ENCODE measurements around the gene TPPP.
"Not testable (repeated sequence)": the region's sequence is repeated elsewhere in the genome, so short reads cannot be mapped to it uniquely, and the experiment has no call there.

Gene TPPP

DNA sequence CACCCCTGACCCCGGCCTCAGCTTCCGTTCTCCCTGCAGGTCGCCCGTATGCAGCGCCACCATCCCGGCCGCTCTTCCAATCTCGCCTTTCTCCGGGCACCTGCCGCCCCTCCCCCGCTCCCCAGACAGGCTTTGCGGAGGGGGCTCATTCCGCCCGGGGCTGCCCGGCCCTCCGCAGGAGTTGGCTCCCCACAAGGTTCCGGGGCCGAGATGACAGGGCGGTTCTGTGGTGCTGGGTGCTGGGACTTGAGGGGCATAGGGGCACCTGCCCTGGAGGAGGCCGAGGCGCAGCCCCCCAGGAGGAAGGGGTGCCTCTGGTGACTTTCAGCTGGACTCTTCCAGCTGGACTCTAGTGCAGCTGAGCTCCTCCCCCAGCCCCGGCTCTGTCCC lies 885 bp upstream of the TPPP start:
- DNase-seq (ENCODE audit: low read depth in 3 of 3), result not testable (repeated sequence)

DNA sequence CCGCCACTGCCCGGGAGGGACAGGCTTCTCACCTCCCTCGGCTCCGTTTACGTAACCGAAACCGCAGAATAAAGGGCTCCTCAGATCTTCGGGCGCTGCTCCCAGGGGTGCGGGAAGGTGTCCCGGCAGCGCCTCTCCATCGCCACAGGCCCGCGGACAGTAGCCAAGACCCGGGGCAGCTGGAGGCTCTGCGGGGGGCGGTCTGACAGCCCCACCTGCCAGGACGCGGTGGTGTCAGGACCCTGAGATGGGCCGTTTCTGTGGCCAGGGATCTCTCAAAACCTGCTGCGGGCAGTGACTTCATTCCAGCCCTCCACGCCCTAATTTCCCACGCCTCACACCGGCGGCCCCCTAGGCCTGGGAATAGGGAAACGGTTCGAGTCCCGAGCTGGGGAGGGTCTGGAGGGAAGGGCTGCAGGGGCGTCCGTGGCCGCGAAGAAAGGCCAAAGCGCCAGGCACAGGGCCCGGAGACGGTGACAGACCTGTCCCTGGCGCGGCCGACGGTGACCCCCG lies 567 bp downstream of the TPPP start:
- DNase-seq (ENCODE audit: low read depth in 3 of 3), result not testable (repeated sequence)

DNA sequence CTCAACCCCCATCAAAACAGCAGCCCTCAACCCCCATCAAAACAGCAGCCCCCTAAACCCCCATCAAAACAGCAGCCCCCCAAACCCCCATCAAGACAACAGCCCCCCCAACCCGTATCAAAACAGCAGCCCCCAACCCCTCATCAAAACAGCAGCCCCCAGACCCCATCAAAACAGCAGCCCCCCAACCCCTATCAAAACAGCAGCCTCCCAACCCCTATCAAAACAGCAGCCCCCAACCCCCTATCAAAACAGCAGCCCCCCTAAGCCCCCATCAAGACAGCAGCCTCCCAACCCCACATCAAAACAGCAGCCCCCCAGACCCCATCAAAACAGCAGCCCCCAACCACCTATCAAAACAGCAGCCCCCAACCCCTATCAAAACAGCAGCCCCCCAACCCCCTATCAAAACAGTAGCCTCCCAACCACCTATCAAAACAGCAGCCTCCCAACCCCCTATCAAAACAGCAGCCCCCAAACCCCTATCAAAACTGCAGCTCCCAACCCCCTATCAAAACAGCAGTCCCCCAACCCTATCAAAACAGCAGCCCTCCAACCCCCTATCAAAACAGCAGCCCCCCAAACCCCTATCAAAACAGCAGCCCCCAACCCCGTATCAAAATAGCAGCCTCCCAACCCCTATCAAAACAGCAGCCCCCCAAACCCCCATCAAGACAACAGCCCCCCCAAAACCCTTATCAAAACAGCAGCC lies 1.2 kb downstream of the TPPP start:
- no peak for DNase-seq (ENCODE audit: low read depth in 3 of 3)

GRCh38 chr5:691049-691448 lies 2.1 kb downstream of the TPPP start:
- DNase-seq (ENCODE audit: low read depth in 3 of 3), result not testable (repeated sequence)

- DNase-seq (ENCODE audit: low read depth in 3 of 3), result not testable (repeated sequence)
Measured at GRCh38 chr5:690293-690692, 2.9 kb downstream of the TPPP start.

- DNase-seq (ENCODE audit: low read depth in 3 of 3), result not testable (repeated sequence)
Measured at GRCh38 chr5:688348-689010, 4.7 kb downstream of the TPPP start.

- not testable (repeated sequence) for DNase-seq (ENCODE audit: low read depth in 3 of 3)
Measured at GRCh38 chr5:686936-687335, 6.2 kb downstream of the TPPP start.

GRCh38 chr5:686172-686523 lies 7.0 kb downstream of the TPPP start:
- DNase-seq (ENCODE audit: low read depth in 3 of 3), result not testable (repeated sequence)

- no peak for DNase-seq (ENCODE audit: low read depth in 3 of 3)
Measured at GRCh38 chr5:685262-686171, 7.6 kb downstream of the TPPP start.

GRCh38 chr5:684751-685216 lies 8.4 kb downstream of the TPPP start:
- no peak for DNase-seq (ENCODE audit: low read depth in 3 of 3)

DNA sequence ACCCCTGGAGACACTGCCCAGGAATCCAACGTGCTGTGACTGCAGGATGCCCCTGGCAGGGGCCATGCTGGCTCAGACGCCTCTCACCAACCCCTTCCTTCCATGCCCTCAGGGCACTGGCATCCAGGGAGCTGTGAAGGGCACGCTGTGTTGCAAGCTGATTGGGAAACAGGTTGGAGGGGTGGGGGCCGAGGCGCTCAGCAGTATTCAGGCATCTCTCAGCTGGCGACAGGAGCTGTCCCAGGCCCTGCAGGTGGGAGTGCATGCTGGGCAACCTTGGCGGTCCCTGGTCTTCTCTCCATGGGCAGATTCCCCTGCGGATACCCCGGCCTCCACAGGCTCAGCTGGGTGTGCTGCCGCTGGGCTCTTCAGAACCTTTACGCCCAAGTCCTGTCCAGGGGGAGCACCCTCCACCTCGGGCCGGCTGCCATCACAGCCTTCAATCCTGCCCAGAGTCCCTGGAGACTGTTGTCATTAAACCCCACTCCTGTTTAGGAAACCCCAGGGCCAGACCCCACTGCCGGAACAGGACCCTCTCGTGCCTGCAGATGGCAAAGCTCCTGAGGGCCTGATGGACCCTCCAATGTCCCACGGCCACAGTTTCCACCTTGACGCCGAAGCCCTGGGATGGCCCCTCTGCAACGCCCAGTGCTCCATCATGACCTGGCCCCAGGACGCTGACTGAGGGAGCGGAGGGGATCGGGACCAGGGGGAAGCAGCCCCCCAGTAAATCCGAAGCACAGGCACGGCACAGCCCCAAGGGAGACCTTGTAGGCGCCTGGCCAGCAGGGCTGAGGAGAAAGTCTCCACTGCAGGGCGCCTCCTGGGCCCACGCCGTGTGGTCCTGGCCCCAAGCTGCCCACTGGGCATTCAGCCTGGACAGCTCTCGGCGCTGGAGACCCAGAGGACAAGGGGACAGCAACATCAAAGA lies 9.3 kb downstream of the TPPP start:
- no peak for DNase-seq (ENCODE audit: low read depth in 3 of 3)

- not testable (repeated sequence) for DNase-seq (ENCODE audit: low read depth in 3 of 3)
Measured at GRCh38 chr5:682651-683358, 10.3 kb downstream of the TPPP start.

- not testable (repeated sequence) for DNase-seq (ENCODE audit: low read depth in 3 of 3)
Measured at GRCh38 chr5:682216-682615, 10.9 kb downstream of the TPPP start.

GRCh38 chr5:681317-682191 lies 11.6 kb downstream of the TPPP start:
- not testable (repeated sequence) for DNase-seq (ENCODE audit: low read depth in 3 of 3)

DNA sequence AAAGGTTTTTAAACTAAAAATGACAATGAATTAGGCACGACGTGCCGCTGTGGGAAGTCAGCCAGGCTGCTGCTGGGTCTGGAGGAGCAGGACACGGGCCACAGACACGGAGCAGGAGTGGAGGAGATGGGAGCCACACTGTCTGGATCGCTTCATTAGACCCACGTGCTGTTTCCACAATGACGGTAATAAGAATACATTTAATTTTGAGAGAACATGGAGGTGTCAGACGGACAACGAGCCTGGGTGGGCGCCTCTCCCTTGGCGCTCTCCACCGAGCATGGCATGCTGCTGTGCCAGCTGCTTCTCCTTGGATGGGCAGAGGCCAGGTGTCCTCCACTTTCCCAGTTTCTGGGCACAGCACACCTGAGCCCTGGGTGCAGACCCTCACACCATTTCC lies 12.3 kb downstream of the TPPP start:
- not testable (repeated sequence) for DNase-seq (ENCODE audit: low read depth in 3 of 3)

DNA sequence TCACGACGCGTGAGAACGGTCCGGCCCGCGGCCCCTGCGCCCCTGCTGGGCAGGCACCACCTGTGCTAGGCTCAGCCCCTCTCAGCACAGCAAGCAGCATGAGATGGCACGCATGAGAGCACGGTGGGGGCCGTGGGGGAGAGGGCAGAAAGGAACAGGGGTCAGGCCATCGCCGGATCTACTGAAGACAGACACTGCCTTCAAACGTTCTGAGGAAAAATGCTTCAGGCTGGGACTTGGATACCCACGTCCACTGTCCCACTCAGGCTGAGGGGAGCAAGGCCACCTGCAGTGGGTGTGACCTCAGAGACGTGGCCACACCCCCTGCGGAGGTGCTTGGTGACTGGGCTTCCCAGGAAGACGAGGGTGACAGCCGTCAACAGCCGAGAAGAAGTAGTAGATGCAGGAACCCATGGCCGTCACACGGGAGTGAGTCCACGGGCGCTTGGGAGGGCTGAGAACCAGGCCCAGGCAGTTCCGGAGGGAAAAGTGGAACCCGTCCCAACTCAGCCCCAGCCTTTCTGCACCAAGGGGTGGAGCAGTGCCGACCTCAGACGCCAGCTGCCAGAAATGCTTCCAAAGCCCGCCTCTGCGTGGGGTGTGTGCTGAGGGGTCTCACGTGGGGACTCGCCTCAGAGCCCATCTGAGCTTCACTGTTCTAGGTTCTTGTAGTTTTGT lies 12.9 kb downstream of the TPPP start:
- not testable (repeated sequence) for DNase-seq (ENCODE audit: low read depth in 3 of 3)

DNA sequence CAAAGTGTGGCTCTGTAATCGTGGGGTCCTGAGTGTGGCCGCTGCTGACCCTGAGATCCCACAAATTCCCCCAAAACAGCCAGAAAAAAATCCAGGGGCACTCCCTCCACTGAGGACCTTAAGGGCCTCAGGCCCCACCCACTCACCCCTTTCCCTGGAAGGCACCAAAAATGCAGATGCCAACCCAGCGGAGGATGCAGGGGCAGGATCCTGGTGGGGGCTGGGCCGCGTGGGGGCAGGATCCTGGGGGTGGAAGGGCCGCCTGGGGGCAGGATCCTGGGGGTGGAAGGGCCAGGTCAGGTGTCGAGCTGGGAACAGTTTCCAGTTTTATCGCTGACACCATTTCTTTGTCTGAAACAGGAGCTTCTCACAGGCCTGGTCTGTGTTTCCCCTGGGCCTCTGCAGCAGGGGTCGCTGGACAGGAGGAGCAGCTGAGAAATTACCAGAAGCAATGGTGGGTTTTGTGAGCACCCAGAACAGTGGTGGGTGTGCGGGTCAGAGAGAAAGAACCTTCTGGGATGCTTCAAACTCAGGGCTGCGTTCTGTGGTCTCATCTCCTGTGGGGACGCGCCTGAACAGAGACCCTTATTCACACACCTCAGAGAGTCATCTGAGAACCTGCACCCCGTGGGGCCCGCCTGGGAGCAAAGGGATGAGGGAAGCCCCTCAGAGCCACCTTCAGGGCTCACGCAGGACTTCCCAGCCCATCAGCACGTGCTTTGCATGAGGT lies 13.8 kb downstream of the TPPP start:
- not testable (repeated sequence) for DNase-seq (ENCODE audit: low read depth in 3 of 3)

- not testable (repeated sequence) for DNase-seq (ENCODE audit: low read depth in 3 of 3)
Measured at GRCh38 chr5:678521-678920, 14.6 kb downstream of the TPPP start.
